IMR-90 (cell line): ENCODE measurements around the gene EP300.
"Not testable (repeated sequence)": the region's sequence is repeated elsewhere in the genome, so short reads cannot be mapped to it uniquely, and the experiment has no call there.

Experiments
- BHLHE40 ChIP-seq: fragments of 150-350 bp; IDR thresholded peaks from 2 replicates; pipeline ENCODE4 v1.6.1; 2016; ENCODE audit warnings: mild to moderate bottlenecking, low read depth, low read length
- CEBPB ChIP-seq: IDR thresholded peaks from 2 replicates; pipeline ENCODE4 v1.6.1; 2012; ENCODE audit warnings: low read depth, low read length, improper control_type of control experiment
- FOS ChIP-seq: fragments of 150-350 bp; IDR thresholded peaks from 2 replicates; pipeline ENCODE4 v1.6.1; 2016; ENCODE audit warnings: low read depth, low read length
- MAFK ChIP-seq: IDR thresholded peaks from 2 replicates; pipeline ENCODE4 v1.6.1; 2012; ENCODE audit warnings: low read depth, low read length, improper control_type of control experiment
- MAZ ChIP-seq: IDR thresholded peaks from 2 replicates; pipeline ENCODE4 v1.6.1; 2012; ENCODE audit warnings: low read depth, mild to moderate bottlenecking, low read length, improper control_type of control experiment, moderate library complexity, borderline replicate concordance
- MXI1 ChIP-seq: IDR thresholded peaks from 2 replicates; pipeline ENCODE4 v1.6.1; 2012; ENCODE audit warnings: low read depth, mild to moderate bottlenecking, low read length, moderate library complexity, borderline replicate concordance
- NFE2L2 ChIP-seq: fragments of 150-350 bp; IDR thresholded peaks from 2 replicates; pipeline ENCODE4 v1.6.1; 2016; ENCODE audit warnings: low read depth, mild to moderate bottlenecking, low read length
- POLR2A ChIP-seq: IDR thresholded peaks from 2 replicates; pipeline ENCODE4 v1.6.1; 2012; ENCODE audit warnings: mild to moderate bottlenecking, low read depth, low read length
- RCOR1 ChIP-seq: IDR thresholded peaks from 2 replicates; pipeline ENCODE4 v1.6.1; 2012; ENCODE audit warnings: mild to moderate bottlenecking, low read length, improper control_type of control experiment; ENCODE audit not compliant: insufficient replicate concordance
- RFX5 ChIP-seq: IDR thresholded peaks from 2 replicates; pipeline ENCODE4 v1.8.0; 2012; ENCODE audit warnings: low read depth, mild to moderate bottlenecking, low read length, moderate library complexity
- SMC3 ChIP-seq: fragments of 150-350 bp; IDR thresholded peaks from 2 replicates; pipeline ENCODE4 v1.6.1; 2016; ENCODE audit warnings: low read depth, mild to moderate bottlenecking, antibody characterized with exemption, low read length, moderate library complexity
- TF ChIP-seq, protein P1 (sequence below): conservative IDR thresholded peaks from 2 replicates; pipeline ENCODE4 v1.5.1; 2012; ENCODE audit warnings: mild to moderate bottlenecking, low read depth, low read length, improper control_type of control experiment
- TF ChIP-seq, protein P2 (sequence below): fragments of 150-350 bp; IDR thresholded peaks from 2 replicates; pipeline ENCODE4 v1.6.1; 2017; ENCODE audit warnings: mild to moderate bottlenecking, antibody characterized with exemption, low read length, low read depth
- TF ChIP-seq, protein P3 (sequence below): fragments of 150-350 bp; IDR thresholded peaks from 2 replicates; pipeline ENCODE4 v1.6.1; 2016; ENCODE audit warnings: low read depth, mild to moderate bottlenecking, low read length, moderate library complexity, borderline replicate concordance

DNA sequence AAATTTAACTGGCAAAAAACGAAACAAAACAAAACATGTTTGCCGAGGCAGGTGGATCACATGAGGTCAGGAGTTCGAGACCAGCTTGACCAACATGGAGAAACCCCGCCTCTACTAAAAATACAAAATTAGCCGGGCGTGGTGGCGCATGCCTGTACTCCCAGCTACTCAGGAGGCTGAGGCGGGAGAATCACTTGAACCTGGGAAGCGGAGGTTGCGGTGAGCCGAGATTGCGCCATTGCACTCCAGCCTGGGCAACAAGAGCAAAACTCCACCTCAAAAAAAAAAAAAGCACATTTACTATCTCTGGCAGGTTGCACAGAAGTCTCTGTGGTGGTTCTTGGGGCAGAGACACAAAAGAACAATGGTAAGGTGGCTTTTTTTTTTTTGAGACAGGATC lies 46.8 kb upstream of the EP300 start:
- TF ChIP-seq BHLHE40, MXI1, POLR2A, CEBPB, NFE2L2, FOS, MAZ, SMC3, RFX5, RCOR1, MAFK: not testable (repeated sequence)
- TF ChIP-seq, protein P1, sequence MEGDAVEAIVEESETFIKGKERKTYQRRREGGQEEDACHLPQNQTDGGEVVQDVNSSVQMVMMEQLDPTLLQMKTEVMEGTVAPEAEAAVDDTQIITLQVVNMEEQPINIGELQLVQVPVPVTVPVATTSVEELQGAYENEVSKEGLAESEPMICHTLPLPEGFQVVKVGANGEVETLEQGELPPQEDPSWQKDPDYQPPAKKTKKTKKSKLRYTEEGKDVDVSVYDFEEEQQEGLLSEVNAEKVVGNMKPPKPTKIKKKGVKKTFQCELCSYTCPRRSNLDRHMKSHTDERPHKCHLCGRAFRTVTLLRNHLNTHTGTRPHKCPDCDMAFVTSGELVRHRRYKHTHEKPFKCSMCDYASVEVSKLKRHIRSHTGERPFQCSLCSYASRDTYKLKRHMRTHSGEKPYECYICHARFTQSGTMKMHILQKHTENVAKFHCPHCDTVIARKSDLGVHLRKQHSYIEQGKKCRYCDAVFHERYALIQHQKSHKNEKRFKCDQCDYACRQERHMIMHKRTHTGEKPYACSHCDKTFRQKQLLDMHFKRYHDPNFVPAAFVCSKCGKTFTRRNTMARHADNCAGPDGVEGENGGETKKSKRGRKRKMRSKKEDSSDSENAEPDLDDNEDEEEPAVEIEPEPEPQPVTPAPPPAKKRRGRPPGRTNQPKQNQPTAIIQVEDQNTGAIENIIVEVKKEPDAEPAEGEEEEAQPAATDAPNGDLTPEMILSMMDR = not testable (repeated sequence)
- TF ChIP-seq, protein P2, sequence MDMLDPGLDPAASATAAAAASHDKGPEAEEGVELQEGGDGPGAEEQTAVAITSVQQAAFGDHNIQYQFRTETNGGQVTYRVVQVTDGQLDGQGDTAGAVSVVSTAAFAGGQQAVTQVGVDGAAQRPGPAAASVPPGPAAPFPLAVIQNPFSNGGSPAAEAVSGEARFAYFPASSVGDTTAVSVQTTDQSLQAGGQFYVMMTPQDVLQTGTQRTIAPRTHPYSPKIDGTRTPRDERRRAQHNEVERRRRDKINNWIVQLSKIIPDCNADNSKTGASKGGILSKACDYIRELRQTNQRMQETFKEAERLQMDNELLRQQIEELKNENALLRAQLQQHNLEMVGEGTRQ = not testable (repeated sequence)
- TF ChIP-seq, protein P3, sequence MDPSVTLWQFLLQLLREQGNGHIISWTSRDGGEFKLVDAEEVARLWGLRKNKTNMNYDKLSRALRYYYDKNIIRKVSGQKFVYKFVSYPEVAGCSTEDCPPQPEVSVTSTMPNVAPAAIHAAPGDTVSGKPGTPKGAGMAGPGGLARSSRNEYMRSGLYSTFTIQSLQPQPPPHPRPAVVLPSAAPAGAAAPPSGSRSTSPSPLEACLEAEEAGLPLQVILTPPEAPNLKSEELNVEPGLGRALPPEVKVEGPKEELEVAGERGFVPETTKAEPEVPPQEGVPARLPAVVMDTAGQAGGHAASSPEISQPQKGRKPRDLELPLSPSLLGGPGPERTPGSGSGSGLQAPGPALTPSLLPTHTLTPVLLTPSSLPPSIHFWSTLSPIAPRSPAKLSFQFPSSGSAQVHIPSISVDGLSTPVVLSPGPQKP = not testable (repeated sequence)
